Gastrocnemius medialis (tissue), 4 donors: ENCODE results near the gene OTOG. TPM values are rescaled to one million over a fixed set of nuclear protein-coding genes. Genes with fewer than 3 reads are reported as not detected.

ENCODE experiments used
- ATAC-seq, 2 donors: fragments of 150-250 bp; one replicate each; pipeline ENCODE4 v1.9.1; 2016
- DNase-seq, 2 donors: peaks; one replicate each; pipeline ENCODE4 v3.0.0-alpha.2; 2019
- H3K27ac ChIP-seq, 4 donors: fragments of 200-600 bp; sonication (generic); 1 replicate in 1 of 4; 2 replicates in 3 of 4; pipeline ENCODE4 v1.5.1; 2016 to 2018; ENCODE audit warnings: mild to moderate bottlenecking in 2 of 4, moderate library complexity in 1 of 4
- H3K27me3 ChIP-seq, 3 donors: fragments of 200-600 bp; sonication (generic) in 2 of 3; 1 replicate in 1 of 3; 2 replicates in 2 of 3; pipeline versions ENCODE4 v1.5.1 to v1.6.0; 2016 to 2019; ENCODE audit warnings: mild to moderate bottlenecking in 1 of 3, moderate library complexity in 1 of 3
- H3K36me3 ChIP-seq, 2 donors: fragments of 200-600 bp; sonication (generic) in 1 of 2; one replicate each; pipeline ENCODE4 v1.5.1; 2017 to 2018
- H3K4me1 ChIP-seq, 2 donors: fragments of 200-600 bp; sonication (generic) in 1 of 2; one replicate each; pipeline ENCODE4 v1.5.1; 2016 to 2017; ENCODE audit warnings: mild to moderate bottlenecking in 2 of 2
- H3K4me3 ChIP-seq, 4 donors: fragments of 200-600 bp; sonication (generic) in 3 of 4; 1 replicate in 1 of 4; 2 replicates in 3 of 4; pipeline ENCODE4 v1.5.1; 2016 to 2019; ENCODE audit warnings: mild to moderate bottlenecking in 2 of 4
- H3K9me3 ChIP-seq, 3 donors: fragments of 200-600 bp; sonication (generic) in 2 of 3; 1 replicate in 1 of 3; 2 replicates in 2 of 3; pipeline ENCODE4 v1.5.1; 2016 to 2019
- POLR2A ChIP-seq, 2 donors: fragments of 450-650 bp; IDR thresholded peaks; one replicate each; pipeline ENCODE4 v1.6.1; 2017; ENCODE audit warnings: antibody characterized with exemption in 2 of 2, mild to moderate bottlenecking in 2 of 2, moderate library complexity in 2 of 2
- in situ Hi-C, 4 donors: fragments of 200-750 bp; cut with MboI; loops; one replicate each; pipeline versions ENCODE4 v1.15.0 to v1.8.0; 2017; ENCODE audit warnings: low sequenced_read_pairs in 4 of 4
- intact Hi-C: fragments of 100-400 bp; cut with DNase I; formaldehyde crosslinking; loops from one replicate; pipeline ENCODE4 v1.15.1; 2023; ENCODE audit warnings: low total_unique reads
- total RNA-seq, 4 donors: library from RNA; depleted of rRNA; stranded (reverse); fragments of >200 nt; gene quantifications; one replicate each; pipeline versions ENCODE4 v1.1.0 to v1.2.3, GENCODE V29; 2016
- TF ChIP-seq, protein P1 (sequence below), 5 experiments: fragments of 450-650 bp in 3 of 5; fragments of 200-600 bp in 2 of 5; sonication (generic) in 2 of 5; IDR thresholded peaks in 4 of 5; conservative IDR thresholded peaks in 1 of 5; 1 replicate in 4 of 5; 2 replicates in 1 of 5; pipeline ENCODE4 v1.5.1; 2016 to 2019; ENCODE audit warnings: antibody characterized with exemption in 5 of 5, mild to moderate bottlenecking in 3 of 5, moderate library complexity in 3 of 5

Gene OTOG
- total RNA-seq, 4 donors from 2014 or later, result not detected

DNA sequence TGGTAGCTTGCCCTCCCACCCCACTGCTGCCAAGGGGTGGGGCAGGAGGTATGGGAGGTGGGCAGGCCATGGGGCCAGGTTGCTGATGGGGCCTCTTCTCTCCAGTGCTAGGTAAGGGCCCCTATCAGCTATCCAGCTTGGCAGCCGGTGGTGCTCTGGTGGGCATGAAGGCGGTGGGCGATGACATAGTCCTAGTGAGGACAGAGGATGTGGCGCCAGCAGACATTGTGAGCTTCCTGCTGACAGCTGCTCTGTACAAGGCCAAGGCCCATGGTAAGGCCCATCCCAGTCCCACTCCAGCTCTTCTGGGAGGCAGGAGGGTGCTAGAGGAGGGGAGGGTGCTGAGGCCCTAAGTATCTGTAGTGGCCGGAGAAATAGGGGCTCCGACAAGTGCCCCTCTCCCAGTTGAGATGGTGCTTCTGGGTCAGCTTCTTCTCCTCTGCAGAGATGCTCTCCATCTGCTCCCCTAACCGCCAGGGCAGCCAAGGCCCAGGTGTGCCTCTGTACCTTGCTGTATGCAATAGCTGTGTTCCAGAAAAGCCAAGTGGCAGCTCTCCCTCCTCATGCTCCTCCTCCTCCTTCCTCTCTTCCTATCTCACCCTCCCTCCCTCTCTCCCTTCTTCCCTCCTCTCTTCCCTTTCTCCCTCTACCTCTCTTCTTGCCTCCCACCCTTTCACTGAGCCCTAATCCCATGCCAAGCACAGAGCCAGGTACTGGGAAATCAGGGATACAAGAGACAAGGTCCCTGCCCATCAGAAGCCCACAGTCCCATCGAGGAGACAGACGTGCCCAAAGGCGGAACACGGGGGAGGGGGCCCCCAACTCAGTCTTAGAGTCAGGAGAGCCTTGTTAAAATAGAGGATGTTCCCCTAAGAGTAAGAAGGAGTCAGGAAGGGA is 55.3 kb downstream of the OTOG start:
- Histone ChIP-seq H3K27ac (no peak overlapping the region), H3K36me3 (no peaks in the 10 kb centered on the region), H3K4me1 (peaks cover 3 to 8% of the 10 kb centered on the region in 2 donors), H3K9me3 (no peaks in the 10 kb centered on the region), H3K27me3 (no peaks in the 10 kb centered on the region), H3K4me3 (no peak overlapping the region)
- TF ChIP-seq, protein P1, sequence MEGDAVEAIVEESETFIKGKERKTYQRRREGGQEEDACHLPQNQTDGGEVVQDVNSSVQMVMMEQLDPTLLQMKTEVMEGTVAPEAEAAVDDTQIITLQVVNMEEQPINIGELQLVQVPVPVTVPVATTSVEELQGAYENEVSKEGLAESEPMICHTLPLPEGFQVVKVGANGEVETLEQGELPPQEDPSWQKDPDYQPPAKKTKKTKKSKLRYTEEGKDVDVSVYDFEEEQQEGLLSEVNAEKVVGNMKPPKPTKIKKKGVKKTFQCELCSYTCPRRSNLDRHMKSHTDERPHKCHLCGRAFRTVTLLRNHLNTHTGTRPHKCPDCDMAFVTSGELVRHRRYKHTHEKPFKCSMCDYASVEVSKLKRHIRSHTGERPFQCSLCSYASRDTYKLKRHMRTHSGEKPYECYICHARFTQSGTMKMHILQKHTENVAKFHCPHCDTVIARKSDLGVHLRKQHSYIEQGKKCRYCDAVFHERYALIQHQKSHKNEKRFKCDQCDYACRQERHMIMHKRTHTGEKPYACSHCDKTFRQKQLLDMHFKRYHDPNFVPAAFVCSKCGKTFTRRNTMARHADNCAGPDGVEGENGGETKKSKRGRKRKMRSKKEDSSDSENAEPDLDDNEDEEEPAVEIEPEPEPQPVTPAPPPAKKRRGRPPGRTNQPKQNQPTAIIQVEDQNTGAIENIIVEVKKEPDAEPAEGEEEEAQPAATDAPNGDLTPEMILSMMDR (IDR thresholded peaks at IDR 0.05 in 4 of 5, conservative IDR thresholded peaks at IDR 0.05 in 1 of 5), result no peak
- TF ChIP-seq POLR2A (IDR thresholded peaks at IDR 0.05), result no peak
- ATAC-seq (no peak), DNase-seq (no peak)
- in situ Hi-C loops (loop anchor here in 2 of 4 donors (5.0 kb wide), 1 partner anchor 120 kb away; no protein-coding TSS in a partner anchor), intact Hi-C loops (loop anchor here (10.0 kb wide), 1 partner anchor 72 kb away; no protein-coding TSS in a partner anchor)

DNA sequence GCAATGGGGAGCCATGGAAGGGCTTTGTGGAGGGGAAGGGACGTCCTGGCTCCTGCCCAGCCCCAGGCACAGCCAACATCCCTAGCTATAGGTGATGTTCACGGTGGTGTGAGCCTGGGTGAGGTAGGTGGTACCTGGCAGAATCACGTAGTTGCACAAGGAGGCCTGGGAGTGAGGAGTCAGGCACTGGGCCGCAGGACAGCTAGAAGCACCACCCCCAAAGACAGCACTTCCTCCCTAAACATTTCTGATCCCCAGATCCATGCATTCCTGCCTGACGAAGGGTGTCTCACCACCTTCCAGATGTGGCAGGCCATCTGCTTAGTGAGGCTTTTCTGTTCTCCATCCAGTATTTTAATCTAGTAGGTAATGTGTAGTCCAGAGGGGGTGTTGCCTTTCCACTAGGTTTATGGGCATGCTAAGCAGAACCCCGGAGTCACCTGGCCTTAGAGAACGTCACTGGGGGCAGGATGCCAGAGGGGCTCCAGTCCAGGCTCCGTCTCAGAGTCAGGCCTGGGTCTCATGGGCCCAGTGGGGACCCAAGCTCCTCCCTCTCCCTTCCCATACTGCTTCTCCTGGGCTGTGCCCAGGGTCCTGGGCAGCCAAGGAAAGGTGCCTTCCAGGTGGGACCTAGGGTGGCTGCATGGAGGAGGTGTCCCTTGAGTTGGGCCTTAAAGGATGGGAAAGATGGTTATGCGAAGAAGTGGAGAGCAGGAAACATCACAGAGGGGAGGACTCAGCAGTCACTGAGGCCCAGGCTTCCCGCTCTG is 56.2 kb downstream of the OTOG start:
- Histone ChIP-seq H3K4me3 (no peak overlapping the region), H3K27me3 (no peaks in the 10 kb centered on the region), H3K9me3 (no peaks in the 10 kb centered on the region), H3K27ac (no peak overlapping the region), H3K36me3 (no peaks in the 10 kb centered on the region), H3K4me1 (peaks cover 3 to 8% of the 10 kb centered on the region in 2 donors)
- in situ Hi-C loops (loop anchor here in 2 of 4 donors (5.0 kb wide), 1 partner anchor 119 kb away; no protein-coding TSS in a partner anchor), intact Hi-C loops (loop anchor here (10.0 kb wide), 1 partner anchor 72 kb away; no protein-coding TSS in a partner anchor)
- DNase-seq (no peak), ATAC-seq (no peak)
- TF ChIP-seq POLR2A (IDR thresholded peaks at IDR 0.05), result no peak
- TF ChIP-seq, protein P1 (IDR thresholded peaks at IDR 0.05 in 4 of 5, conservative IDR thresholded peaks at IDR 0.05 in 1 of 5), result no peak

DNA sequence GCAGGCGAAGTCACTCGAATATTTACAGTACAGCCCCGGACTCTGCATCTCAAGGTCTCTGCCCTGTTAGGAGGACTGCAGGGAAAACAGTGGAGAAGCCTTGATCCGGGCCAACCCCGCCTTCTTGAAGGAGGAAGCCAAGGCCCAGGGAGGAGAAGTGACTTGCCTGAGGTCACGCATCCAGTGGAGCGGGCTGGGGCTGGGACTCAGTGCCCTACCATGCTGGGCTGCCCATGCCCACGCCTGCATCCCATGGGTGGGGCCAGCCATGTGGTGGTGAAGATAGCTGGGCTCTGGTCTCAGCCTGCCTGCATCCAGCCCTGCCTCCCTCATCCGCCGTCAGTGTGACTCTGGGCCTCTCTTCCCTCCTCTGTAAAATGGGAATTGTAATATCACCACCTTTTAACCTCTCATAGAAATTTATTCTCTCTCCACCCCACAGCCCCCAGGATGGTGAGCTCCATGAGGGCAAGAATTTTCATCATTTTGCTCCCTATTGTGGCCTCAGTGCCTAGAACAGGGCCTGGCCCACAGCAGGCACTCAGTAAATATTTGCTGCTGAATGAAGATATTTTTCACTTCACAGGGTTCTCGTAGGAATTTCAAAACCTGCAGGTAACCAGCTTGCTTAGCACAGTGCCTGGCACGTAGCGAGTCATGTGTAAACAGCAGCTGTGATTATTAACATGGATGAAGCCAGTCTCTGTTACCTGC is 57.3 kb downstream of the OTOG start:
- Histone ChIP-seq H3K27me3 (no peaks in the 10 kb centered on the region), H3K27ac (no peak overlapping the region), H3K4me1 (peaks cover 0 to 8% of the 10 kb centered on the region in 2 donors), H3K9me3 (no peaks in the 10 kb centered on the region), H3K4me3 (no peak overlapping the region), H3K36me3 (no peaks in the 10 kb centered on the region)
- DNase-seq, result no peak
- TF ChIP-seq, protein P1 (IDR thresholded peaks at IDR 0.05 in 4 of 5, conservative IDR thresholded peaks at IDR 0.05 in 1 of 5), result no peak
- TF ChIP-seq POLR2A (IDR thresholded peaks at IDR 0.05), result no peak
- intact Hi-C loops, result loop anchor here (10.0 kb wide), 1 partner anchor 70 kb away; no protein-coding TSS in a partner anchor
- in situ Hi-C loops, result loop anchor here in 2 of 4 donors (5.0 kb wide), 1 partner anchor 118 kb away; no protein-coding TSS in a partner anchor
- ATAC-seq, result no peak

DNA sequence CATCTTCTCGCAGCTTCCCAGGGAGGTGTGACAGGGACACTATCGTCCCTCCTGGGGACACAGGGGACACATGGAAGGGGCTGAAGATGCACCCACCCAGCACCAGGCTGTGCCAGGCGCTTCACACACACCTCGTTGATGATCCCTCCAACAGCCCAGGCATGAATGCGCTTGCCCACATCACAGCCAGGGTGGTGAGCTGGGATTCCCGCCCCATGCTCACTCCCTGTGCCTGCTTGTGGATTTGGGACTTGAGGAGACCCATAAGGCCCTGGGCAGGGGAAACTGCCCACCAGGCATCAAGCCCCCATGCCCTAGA is 57.8 kb downstream of the OTOG start:
- no peaks in the 10 kb centered on the region for H3K27me3 ChIP-seq
- no peaks in the 10 kb centered on the region for H3K36me3 ChIP-seq
- H3K9me3 ChIP-seq, result no peaks in the 10 kb centered on the region
- H3K4me3 ChIP-seq, result no peak overlapping the region
- intact Hi-C loops (loop anchor here (10.0 kb wide), 1 partner anchor 70 kb away; no protein-coding TSS in a partner anchor), in situ Hi-C loops (loop anchor here in 2 of 4 donors (5.0 kb wide), 1 partner anchor 117 kb away; no protein-coding TSS in a partner anchor)
- ATAC-seq, result no peak
- no peak overlapping the region for H3K27ac ChIP-seq
- TF ChIP-seq POLR2A (IDR thresholded peaks at IDR 0.05), result no peak
- TF ChIP-seq, protein P1 (IDR thresholded peaks at IDR 0.05 in 4 of 5, conservative IDR thresholded peaks at IDR 0.05 in 1 of 5), result no peak
- DNase-seq, result no peak
- H3K4me1 ChIP-seq, result peaks cover 0 to 8% of the 10 kb centered on the region in 2 donors
